ENCODE data around the gene KLHL30. TPM values are rescaled to one million over a fixed set of nuclear protein-coding genes. Genes with fewer than 3 reads are reported as not detected.

The KLHL30 gene
- total RNA-seq, 8 experiments from 2014 or later: 0.21 to 0.76 (median 0.42) TPM

Other genes with a start within 250 kb of the KLHL30 start
- gene UBE2F, start 171.7 kb upstream of the KLHL30 start, total RNA-seq: 10 to 100 TPM; 18.2 to 65.1 (median 33.0) TPM
- gene SCLY, start 77.7 kb upstream of the KLHL30 start, total RNA-seq: 10 to 100 TPM in 4 of 8 experiments, 1 to 10 TPM in 4; 7.4 to 40.7 (median 12.4) TPM
- under 1 TPM; 0.11 to 0.87 (median 0.39) TPM for gene ESPNL, start 38.3 kb upstream of the KLHL30 start, total RNA-seq
- gene ERFE, start 20.3 kb downstream of the KLHL30 start, total RNA-seq: 1 to 10 TPM in 2 of 8 experiments, under 1 TPM in 6; 0.54 to 2.9 (median 0.80) TPM
- gene ILKAP, start 65.0 kb downstream of the KLHL30 start, total RNA-seq: 10 to 100 TPM; 18.7 to 41.7 (median 23.5) TPM
- gene HES6, start 101.4 kb downstream of the KLHL30 start, total RNA-seq: 100 to 1,000 TPM in 1 of 8 experiments, 10 to 100 TPM in 4, 1 to 10 TPM in 3; 1.9 to 176 (median 29.6) TPM
- 1 to 10 TPM in 7 of 8 experiments, under 1 TPM in 1; 0.66 to 8.7 (median 5.3) TPM for gene PER2, start 149.9 kb downstream of the KLHL30 start, total RNA-seq
- gene TRAF3IP1, start 181.8 kb downstream of the KLHL30 start, total RNA-seq: 10 to 100 TPM in 4 of 8 experiments, 1 to 10 TPM in 4; 5.3 to 16.6 (median 11.7) TPM